Measurements from ENCODE around the gene CYP20A1.

GRCh38 chr2:203238292-203238703, 520 bp upstream of the CYP20A1 start:
- TF ChIP-seq ZFP30 (CRISPR knock-in tag; IDR thresholded peaks at IDR 0.05; ENCODE audit: borderline replicate concordance) (no peak), CTCF (IDR thresholded peaks at IDR 0.05 in 2 of 3, conservative IDR thresholded peaks at IDR 0.05 in 1 of 3; ENCODE audit: insufficient read depth in 2 of 3, low read depth in 1 of 3, low read length in 3 of 3) (no peak), ZNF431 (CRISPR knock-in tag; IDR thresholded peaks at IDR 0.05) (no peak), HDAC2 (IDR thresholded peaks at IDR 0.05) (no peak), ZNF316 (IDR thresholded peaks at IDR 0.05) (no peak), CREBBP (IDR thresholded peaks at IDR 0.05; ENCODE audit: low read depth, low read length) (no peak), EZH2 (IDR thresholded peaks at IDR 0.05; ENCODE audit: borderline replicate concordance, low read depth, low read length) (no peak), POLR2AphosphoS5 (IDR thresholded peaks at IDR 0.05; ENCODE audit: control insufficient read depth, insufficient read depth, low read depth, low read length) (no peak), POLR2A (conservative IDR thresholded peaks at IDR 0.05) (no peak), CSDE1 (IDR thresholded peaks at IDR 0.05) (no peak)

All from K562 (cell line).